HPDE6-E6E7 (cell line): ENCODE results near the gene C1orf159.
"Not testable (repeated sequence)": the region's sequence is repeated elsewhere in the genome, so short reads cannot be mapped to it uniquely, and the experiment has no call there.

Source experiments
- DNase-seq: peaks from one replicate; pipeline ENCODE4 v3.0.0; 2011; ENCODE audit warnings: missing footprints; ENCODE audit errors: extremely low spot score

C1orf159 gene

GRCh38 chr1:1081311-1082238, 34.3 kb downstream of the C1orf159 start:
- DNase-seq = no peak

GRCh38 chr1:1080951-1081310, 35.0 kb downstream of the C1orf159 start:
- no peak for DNase-seq

- no peak for DNase-seq
These were observed 35.6 kb downstream of the C1orf159 start for GRCh38 chr1:1080122-1080757.

GRCh38 chr1:1079408-1080121, 36.3 kb downstream of the C1orf159 start:
- peak; percentile 80 for DNase-seq

GRCh38 chr1:1077396-1077795, 38.5 kb downstream of the C1orf159 start:
- DNase-seq = not testable (repeated sequence)

GRCh38 chr1:1075148-1075935, 40.5 kb downstream of the C1orf159 start:
- DNase-seq = no peak

GRCh38 chr1:1074631-1075147, 41.2 kb downstream of the C1orf159 start:
- no peak for DNase-seq

GRCh38 chr1:1073743-1074587, 41.9 kb downstream of the C1orf159 start, which contains the start of gene RNF223:
RNF223 (minus strand) TSS chr1:1074306; CDS start chr1:1072566, 1,740 bp downstream.
- DNase-seq = no peak

GRCh38 chr1:1072849-1073742, 42.8 kb downstream of the C1orf159 start:
- no peak for DNase-seq

- DNase-seq = no peak
These were observed 43.5 kb downstream of the C1orf159 start for GRCh38 chr1:1072299-1072848.

GRCh38 chr1:1071486-1072298, 44.2 kb downstream of the C1orf159 start:
- no peak for DNase-seq

GRCh38 chr1:1069711-1070676, 45.9 kb downstream of the C1orf159 start:
- DNase-seq = no peak

GRCh38 chr1:1069056-1069710, 46.7 kb downstream of the C1orf159 start:
- peak; percentile 58 for DNase-seq

GRCh38 chr1:1068517-1069055, 47.3 kb downstream of the C1orf159 start:
- no peak for DNase-seq

- no peak for DNase-seq
These were observed 47.9 kb downstream of the C1orf159 start for GRCh38 chr1:1067860-1068516.
